HG03064 (cell line): Measurements from ENCODE around the gene WDR81.
"Not testable (repeated sequence)": the region's sequence is repeated elsewhere in the genome, so short reads cannot be mapped to it uniquely, and the experiment has no call there.

Experiments
- ATAC-seq: cut with Tn5 transposase; IDR thresholded peaks from one replicate; pipeline ENCODE4 v1.9.1; 2021; ENCODE audit warnings: low read depth; ENCODE audit not compliant: unreplicated experiment

Gene WDR81

GRCh38 chr17:1752425-1753262, 28.1 kb downstream of the WDR81 start:
- no peak for ATAC-seq

- ATAC-seq, result no peak
These were observed 29.4 kb downstream of the WDR81 start for GRCh38 chr17:1753767-1754429.

GRCh38 chr17:1754430-1755112, 30.1 kb downstream of the WDR81 start:
- ATAC-seq, result no peak

- no peak for ATAC-seq
These were observed 30.8 kb downstream of the WDR81 start for GRCh38 chr17:1755252-1755826.

GRCh38 chr17:1755827-1756262, 31.3 kb downstream of the WDR81 start:
- no peak for ATAC-seq

- ATAC-seq, result no peak
These were observed 34.3 kb downstream of the WDR81 start for GRCh38 chr17:1758807-1759206.

- ATAC-seq, result no peak
These were observed 35.0 kb downstream of the WDR81 start for GRCh38 chr17:1759529-1759928.

- no peak for ATAC-seq
These were observed 37.9 kb downstream of the WDR81 start for GRCh38 chr17:1762233-1762900.

GRCh38 chr17:1762901-1763898, 38.7 kb downstream of the WDR81 start:
- ATAC-seq, result no peak

- no peak for ATAC-seq
These were observed 39.8 kb downstream of the WDR81 start for GRCh38 chr17:1764284-1764683.

GRCh38 chr17:1764705-1765104, 40.2 kb downstream of the WDR81 start:
- ATAC-seq, result not testable (repeated sequence)

GRCh38 chr17:1765576-1765975, 41.1 kb downstream of the WDR81 start:
- no peak for ATAC-seq

- ATAC-seq, result no peak
These were observed 42.1 kb downstream of the WDR81 start for GRCh38 chr17:1766382-1767135.

GRCh38 chr17:1767358-1767757, 42.9 kb downstream of the WDR81 start:
- no peak for ATAC-seq

GRCh38 chr17:1769822-1770477, 45.4 kb downstream of the WDR81 start:
- ATAC-seq, result no peak

- not testable (repeated sequence) for ATAC-seq
These were observed 48.6 kb downstream of the WDR81 start for GRCh38 chr17:1773000-1773695.

GRCh38 chr17:1773696-1774181, 49.2 kb downstream of the WDR81 start:
- no peak for ATAC-seq
